DOHH2 (cell line): ENCODE results near the gene IL1RN.

Source experiments
- CTCF ChIP-seq: fragments of 200-600 bp; sonication (generic); IDR thresholded peaks from one replicate; pipeline ENCODE4 v1.5.1; 2014; ENCODE audit warnings: antibody characterized with exemption, mild to moderate bottlenecking, low read depth, low read length; ENCODE audit not compliant: poor library complexity, severe bottlenecking
- EZH2phosphoT487 ChIP-seq: fragments of 200-600 bp; sonication (generic); IDR thresholded peaks from 2 replicates; pipeline ENCODE4 v1.6.1; 2017; ENCODE audit warnings: borderline replicate concordance, mild to moderate bottlenecking, antibody characterized with exemption, low read length, moderate library complexity, mixed read lengths

GRCh38 chr2:113167115-113167932, 39.9 kb downstream of the IL1RN start:
- no peak for TF ChIP-seq CTCF
- TF ChIP-seq EZH2phosphoT487: no peak
